GM08714 (cell line): Measurements from ENCODE around the gene MRM2.
"Not testable (repeated sequence)": the region's sequence is repeated elsewhere in the genome, so short reads cannot be mapped to it uniquely, and the experiment has no call there.

Source experiments
- H3K4me3 ChIP-seq: fragments of 200-500 bp; sonication (Bioruptor generic); 2 replicates; pipeline ENCODE4 v1.5.1; 2014; ENCODE audit warnings: mild to moderate bottlenecking, low read length, inconsistent platforms
- ZNF274 ChIP-seq: IDR thresholded peaks from 2 replicates; pipeline ENCODE4 v1.6.1; 2012; ENCODE audit warnings: mild to moderate bottlenecking, low read depth, low read length

Gene MRM2

DNA sequence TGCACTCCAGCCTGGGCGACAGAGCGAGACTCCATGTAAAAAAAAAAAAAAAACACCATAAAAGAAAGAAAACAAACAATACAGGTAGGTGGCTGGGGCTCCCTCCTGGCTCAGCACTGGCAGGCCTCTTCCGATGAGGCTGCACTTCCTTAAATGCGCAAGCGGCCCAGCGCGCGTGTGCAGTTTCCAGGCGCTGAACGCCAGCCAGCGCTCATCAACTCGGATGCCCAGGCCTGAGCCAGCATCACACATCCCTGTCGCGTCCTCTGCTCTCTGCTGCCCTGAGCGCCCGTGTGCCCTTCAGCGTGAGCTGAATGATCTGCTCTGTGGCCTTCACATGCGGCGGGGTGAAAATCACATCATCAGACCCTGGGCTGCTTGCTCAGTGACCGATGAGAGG lies 31.9 kb upstream of the MRM2 start:
- TF ChIP-seq ZNF274 = no peak
- no peak overlapping the region for H3K4me3 ChIP-seq

DNA sequence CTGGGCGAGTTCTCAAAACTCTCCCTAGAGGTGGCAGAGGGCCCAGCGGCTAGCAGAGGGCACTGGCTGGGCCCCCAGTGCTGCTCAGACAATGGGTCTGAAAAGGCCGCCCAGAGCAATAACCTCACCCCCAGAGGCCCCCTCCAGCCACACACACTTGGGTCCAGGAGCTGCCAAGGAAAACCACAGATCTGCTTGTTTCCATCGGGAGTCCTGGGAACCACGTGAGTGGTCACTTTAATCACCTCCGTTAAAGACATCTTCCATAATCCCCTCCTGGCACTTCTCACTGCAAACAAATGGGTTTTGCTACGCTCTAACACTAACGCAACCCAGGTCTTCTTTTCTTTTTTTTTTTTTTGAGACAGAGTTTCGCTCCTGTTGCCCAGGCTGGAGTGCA lies 30.0 kb upstream of the MRM2 start:
- no peak for TF ChIP-seq ZNF274
- no peak overlapping the region for H3K4me3 ChIP-seq

DNA sequence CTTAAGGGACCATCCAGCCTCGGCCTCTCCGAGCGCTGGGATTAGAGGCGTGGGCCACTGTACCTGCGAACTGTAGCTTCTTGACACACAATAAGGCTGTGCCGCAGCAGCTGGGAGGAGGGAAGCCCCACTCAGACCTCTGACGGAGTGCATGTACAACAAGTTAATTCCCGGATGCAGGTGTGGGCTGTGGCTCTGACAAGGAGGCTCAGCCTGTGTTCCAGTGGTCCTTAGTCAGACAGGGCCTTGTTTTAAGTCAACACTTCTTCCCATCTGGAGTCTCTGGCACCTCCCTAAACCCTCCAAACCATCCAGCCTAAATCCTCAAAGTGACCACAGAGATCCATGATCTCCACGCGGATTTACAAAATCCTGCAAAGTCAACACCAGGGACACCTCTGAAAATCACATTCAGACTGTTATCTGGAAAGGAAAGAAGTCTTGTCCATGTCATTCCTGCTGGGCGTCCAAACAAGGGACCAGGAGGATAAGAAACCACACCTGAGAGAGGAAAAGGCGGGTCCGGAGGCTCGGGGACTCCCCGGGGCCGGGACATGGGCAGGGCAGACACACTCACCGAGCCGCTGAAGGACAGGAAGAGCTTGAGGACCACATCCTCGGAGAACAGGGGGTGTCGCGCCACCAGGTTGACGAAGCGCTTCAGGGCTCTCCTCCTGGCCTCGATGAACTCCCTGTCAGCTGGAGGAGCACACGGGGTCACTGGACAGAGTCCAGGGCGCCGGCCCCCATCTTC lies 29.4 kb upstream of the MRM2 start:
- H3K4me3 ChIP-seq = no peak overlapping the region
- no peak for TF ChIP-seq ZNF274

DNA sequence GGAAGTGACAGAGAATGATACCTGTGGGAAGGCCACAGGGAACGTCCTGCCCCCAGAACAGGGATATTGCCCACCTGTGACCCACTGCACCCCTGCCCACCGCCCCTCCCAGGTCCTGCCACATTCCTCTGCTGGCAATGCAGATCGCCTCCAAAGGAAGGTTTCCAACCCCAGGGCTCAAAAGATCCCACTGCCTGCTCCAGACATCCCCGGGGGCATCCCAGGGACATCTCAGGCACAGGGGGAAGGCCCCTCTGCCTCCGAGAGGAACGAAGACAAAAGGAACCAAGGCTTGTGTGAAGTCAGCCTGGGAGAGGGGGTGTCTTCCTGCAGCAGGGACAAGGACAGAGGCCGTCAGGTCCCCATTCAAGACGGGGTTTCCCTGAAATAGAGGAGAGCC lies 28.5 kb upstream of the MRM2 start:
- H3K4me3 ChIP-seq = no peak overlapping the region

DNA sequence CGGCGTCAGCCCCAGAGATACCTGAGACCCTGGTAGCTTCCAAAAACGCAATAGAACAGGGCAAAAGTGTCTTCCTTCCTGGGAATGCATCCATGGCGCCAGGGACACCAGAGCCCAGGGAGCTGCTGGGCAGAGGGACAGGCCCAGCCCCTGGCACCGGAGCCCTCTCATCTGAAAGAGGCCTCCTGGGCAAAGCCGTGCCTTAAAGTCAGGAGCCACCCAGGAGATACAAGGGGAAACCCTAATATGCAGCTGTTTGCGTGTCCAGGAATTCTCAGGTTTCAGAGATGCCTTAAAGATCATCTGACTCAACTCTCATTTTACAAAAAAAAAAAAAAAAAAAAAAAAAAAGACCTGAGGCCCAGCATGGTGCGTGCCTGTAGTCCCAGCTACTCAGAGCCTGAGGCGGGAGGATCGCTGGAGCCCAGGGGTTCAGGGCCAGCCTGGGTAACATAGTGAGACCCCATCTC lies 28.0 kb upstream of the MRM2 start:
- no peak for TF ChIP-seq ZNF274
- no peak overlapping the region for H3K4me3 ChIP-seq

More for the DNA sequence above, 28.5 kb upstream of the MRM2 start:
- TF ChIP-seq ZNF274 = no peak

DNA sequence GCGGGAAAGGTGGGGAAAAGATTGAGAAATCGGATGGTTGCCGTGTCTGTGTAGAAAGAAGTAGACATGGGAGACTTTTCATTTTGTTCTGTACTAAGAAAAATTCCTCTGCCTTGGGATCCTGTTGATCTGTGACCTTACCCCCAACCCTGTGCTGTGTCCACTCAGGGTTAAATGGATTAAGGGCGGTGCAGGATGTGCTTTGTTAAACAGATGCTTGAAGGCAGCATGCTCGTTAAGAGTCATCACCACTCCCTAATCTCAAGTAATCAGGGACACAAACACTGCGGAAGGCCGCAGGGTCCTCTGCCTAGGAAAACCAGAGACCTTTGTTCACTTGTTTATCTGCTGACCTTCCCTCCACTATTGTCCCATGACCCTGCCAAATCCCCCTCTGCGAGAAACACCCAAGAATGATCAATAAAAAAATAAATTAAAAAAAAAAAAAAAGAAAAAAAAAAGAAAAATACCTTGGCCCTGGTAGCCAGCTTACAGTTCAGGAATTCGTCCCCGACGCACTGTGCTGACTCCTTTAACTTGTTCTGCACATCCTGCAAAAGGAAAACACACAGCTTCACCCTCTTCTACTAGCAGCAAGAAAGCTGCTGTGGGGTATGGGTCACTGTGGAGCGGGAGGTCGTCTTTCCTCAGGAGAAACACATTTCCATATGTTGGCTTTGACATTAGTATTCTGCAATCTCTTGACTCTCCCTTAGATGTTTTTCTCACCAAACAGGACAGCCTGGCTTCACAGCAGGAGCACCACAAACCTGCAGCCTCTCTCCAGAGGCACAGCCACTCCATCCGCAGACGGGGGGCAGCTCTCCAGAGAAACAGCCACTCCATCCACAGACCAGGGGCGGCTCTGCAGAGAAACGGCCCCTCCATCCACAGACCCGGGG lies 27.3 kb upstream of the MRM2 start:
- not testable (repeated sequence) for H3K4me3 ChIP-seq

DNA sequence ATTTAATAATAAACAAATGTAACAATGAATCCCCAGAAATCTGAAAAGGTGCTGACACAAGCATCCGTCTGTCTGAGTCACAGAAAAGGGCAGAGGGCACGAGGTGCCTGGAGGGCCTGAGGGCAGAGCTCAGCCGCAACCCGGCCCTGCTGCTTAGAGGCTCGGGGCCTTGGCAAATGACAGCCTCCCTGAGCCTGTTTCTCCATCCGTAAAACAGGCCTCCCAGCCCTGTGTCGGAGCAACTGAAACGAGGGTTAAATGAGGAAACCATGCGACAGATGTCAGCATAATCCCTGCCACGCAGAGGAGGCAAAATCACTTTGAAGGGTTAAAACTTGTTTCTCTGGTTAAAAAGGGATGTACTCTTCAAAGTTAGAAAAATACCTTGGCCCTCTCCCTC lies 24.9 kb upstream of the MRM2 start:
- no peak for TF ChIP-seq ZNF274
- H3K4me3 ChIP-seq = no peak overlapping the region

DNA sequence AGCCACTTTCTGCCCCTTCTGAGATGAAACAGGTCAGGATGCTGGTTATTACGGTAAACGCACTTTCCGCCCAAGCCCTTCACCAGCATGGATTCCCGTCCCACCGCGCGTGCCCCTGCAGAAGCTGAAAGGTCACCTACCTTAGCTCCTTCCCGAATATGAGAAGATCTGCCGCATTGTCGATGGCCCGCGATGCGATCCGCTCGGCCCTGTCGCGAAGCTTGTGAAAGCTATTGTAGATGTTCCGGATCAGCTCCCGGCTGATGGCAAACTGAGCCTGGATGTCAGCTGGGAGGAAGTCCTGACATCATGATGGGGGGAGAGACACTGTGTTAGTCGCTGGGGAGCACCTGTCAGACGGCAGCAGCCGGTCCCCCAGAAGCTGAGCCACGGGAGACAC lies 22.2 kb upstream of the MRM2 start:
- H3K4me3 ChIP-seq = no peak overlapping the region
- TF ChIP-seq ZNF274 = no peak

DNA sequence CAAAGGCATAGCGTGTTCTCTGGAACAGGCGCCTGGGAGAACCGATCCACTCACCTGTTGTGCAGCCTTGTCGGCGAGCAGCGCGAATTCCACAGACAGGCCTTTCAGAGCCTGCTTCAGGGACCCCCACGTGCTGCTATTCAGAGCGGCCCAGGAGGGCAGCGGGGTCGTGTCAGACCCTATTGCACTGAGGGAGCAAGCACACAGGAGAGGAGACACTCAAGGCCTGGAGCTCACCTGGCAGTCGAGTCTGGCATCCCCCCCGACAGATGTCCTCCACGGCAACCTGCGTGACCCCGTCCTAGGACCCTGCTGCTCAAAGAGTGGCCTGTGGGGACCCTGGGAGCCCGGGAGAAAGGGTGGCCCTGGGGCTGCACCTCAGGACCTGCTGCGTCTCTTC lies 21.2 kb upstream of the MRM2 start:
- no peak for TF ChIP-seq ZNF274
- H3K4me3 ChIP-seq = no peak overlapping the region

DNA sequence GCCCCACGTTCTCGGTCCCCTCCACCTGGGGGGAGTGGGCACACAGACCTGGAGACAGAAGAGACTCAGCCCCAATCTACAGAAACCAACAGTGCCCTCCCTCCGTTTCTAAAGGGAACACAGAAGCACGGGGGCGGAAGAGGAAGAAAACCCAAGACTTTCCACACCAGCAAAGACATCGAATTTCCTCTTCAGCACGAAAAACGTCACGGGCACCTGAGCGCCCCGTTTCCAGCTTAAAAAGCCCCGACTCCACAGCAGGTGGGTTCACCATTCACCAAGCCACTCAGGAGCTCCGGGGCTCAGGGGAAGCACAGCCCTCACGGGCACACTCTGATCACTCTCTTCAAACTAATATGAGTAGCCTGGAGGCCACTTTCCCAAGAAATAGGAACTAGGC lies 19.6 kb upstream of the MRM2 start:
- no peak overlapping the region; the same call in 1 of the 2 replicates for H3K4me3 ChIP-seq
- no peak for TF ChIP-seq ZNF274

DNA sequence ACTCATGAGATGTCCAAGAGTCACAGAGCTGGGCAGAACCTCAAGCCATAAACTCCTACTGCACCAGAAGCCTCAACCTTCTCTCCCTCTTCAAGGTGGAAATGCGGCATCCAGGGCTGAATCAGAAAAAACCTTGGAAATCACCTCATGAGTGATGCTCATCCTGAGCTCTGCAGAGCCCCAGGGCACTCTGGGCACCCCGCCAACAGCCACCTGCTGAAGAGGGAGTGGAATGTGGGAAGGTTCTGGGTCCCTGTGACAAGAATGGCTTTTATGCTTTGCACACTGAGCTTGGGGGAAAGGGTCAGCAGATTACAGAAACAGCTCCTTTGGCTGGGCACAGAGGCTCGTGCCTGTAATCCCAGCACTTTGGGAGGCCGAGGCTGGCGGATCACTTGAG lies 18.8 kb upstream of the MRM2 start:
- TF ChIP-seq ZNF274 = no peak
- no peak overlapping the region for H3K4me3 ChIP-seq

DNA sequence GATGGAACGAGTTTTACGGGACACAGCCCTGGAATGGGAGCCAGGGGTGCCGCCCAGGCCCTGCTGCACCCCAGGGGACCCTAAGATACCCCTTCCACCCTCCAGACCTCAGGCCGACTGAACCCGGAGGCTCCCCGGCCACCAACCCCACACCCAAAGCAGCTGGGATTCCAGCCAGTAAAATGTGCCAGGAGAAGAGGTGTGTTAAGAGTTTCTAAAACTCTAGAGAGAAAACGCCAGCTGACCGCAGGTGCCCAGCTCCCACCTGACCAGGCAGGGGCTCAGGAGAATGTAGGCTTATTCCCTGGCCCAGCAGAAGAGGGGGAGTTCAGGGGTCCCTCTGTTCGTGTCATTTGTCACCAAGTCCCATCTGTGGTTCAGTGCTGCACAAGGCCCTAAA lies 17.5 kb upstream of the MRM2 start:
- H3K4me3 ChIP-seq = no peak overlapping the region
- TF ChIP-seq ZNF274 = no peak

DNA sequence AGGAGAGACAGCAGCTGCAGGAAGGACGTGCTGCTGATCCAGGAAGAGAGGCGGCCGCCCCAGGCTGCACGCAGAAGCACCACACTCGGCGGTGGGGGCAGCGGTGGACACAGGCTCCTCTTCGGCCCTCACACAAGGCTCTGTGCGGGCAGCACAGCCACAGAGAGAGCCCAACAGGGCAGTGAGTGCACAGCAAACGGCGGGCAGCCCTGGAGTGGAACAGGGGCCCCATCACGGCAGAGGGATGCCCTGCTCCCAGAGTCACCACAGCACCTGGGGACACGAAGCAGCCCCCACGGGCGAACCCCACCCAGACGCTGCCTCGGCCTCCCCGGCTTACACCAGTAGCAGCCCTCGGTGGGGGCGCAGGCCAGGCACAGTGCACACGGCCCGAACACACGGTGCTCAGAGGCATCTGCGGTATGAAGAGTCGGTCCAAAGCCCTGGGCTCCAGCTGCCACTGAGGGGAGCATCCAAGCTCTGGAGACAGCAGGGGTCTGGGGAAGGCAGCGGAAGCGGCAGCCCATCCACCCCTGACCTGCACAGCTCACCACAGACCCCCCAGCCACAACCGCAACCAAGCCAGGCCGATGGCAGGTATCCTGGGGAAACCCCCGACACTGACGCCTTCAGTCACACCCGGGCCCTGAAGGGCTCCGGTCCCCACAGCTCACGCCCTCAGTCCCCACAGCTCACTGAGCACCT lies 16.8 kb upstream of the MRM2 start:
- TF ChIP-seq ZNF274 = no peak

DNA sequence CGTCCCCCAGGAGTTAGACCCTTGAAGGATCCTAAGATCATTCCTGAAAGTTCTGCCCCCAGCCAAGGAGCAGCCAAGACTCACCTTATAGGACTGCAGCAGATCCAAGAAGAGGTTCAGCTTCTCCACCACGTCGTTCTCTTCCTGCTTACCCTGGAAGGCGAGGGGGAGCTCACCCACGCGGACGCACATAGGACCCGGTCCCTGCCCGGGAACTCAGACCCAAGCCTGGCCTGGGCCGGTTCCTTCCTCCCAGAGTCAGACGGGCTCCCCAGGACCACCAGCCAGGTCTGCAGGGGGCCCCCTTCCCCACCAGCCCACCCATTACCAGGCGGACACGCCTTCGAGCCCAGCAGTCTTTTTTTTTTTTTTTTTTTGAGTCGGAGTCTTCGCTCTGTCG lies 15.6 kb upstream of the MRM2 start:
- no peak for TF ChIP-seq ZNF274

More for the DNA sequence above, 16.8 kb upstream of the MRM2 start:
- H3K4me3 ChIP-seq = no peak overlapping the region

More for the DNA sequence above, 15.6 kb upstream of the MRM2 start:
- no peak overlapping the region for H3K4me3 ChIP-seq
